Fibroblast of villous mesenchyme (primary cell): Measurements from ENCODE around the gene SLC1A2. TPM values are rescaled to one million over a fixed set of nuclear protein-coding genes. Genes with fewer than 3 reads are reported as not detected.

Source experiments
- DNase-seq: peaks from one replicate; pipeline ENCODE4 v3.0.0-alpha.2; 2010; ENCODE audit warnings: low read depth
- H3K4me3 ChIP-seq: 2 replicates; pipeline ENCODE4 v1.5.1; 2011; ENCODE audit warnings: low read depth, mild to moderate bottlenecking, low read length
- CTCF ChIP-seq: IDR thresholded peaks from 2 replicates; pipeline ENCODE4 v1.5.1; 2012; ENCODE audit warnings: low read depth, mild to moderate bottlenecking, low read length; ENCODE audit not compliant: insufficient read depth
- total RNA-seq: library from RNA; depleted of rRNA; stranded (reverse); fragments of >200 nt; gene quantifications from 2 replicates; pipeline ENCODE4 v1.2.3, GENCODE V29; 2012

SLC1A2 gene
- total RNA-seq, 1 donor: 23.7 TPM

- TF ChIP-seq CTCF: no peak
- no peak for DNase-seq
- no peak overlapping the region for H3K4me3 ChIP-seq
These were observed 80.4 kb downstream of the SLC1A2 start for GRCh38 chr11:35338921-35339320.

- peak; percentile 67 for DNase-seq
- H3K4me3 ChIP-seq: no peak overlapping the region
- TF ChIP-seq CTCF: no peak
These were observed 81.4 kb downstream of the SLC1A2 start for GRCh38 chr11:35337914-35338305.

- no peak overlapping the region for H3K4me3 ChIP-seq
- TF ChIP-seq CTCF: no peak
- DNase-seq: peak; percentile 97
These were observed 82.0 kb downstream of the SLC1A2 start for GRCh38 chr11:35337136-35337913.

- no peak overlapping the region for H3K4me3 ChIP-seq
- TF ChIP-seq CTCF: no peak
- peak; percentile 23 for DNase-seq
These were observed 82.6 kb downstream of the SLC1A2 start for GRCh38 chr11:35336726-35337125.

- DNase-seq: peak; percentile 46
- H3K4me3 ChIP-seq: no peak overlapping the region
- TF ChIP-seq CTCF: no peak
These were observed 84.1 kb downstream of the SLC1A2 start for GRCh38 chr11:35335226-35335625.

GRCh38 chr11:35334385-35335090 lies 84.8 kb downstream of the SLC1A2 start:
- peak; percentile 70 for DNase-seq
- no peak for TF ChIP-seq CTCF
- H3K4me3 ChIP-seq: no peak overlapping the region
